Tibial nerve (tissue), 3 donors: ENCODE results near the gene ISLR.

Source experiments
- CTCF ChIP-seq, 5 experiments: fragments of 200-600 bp in 3 of 5; fragments of 450-650 bp in 2 of 5; sonication (generic) in 3 of 5; IDR thresholded peaks; one replicate each; pipeline ENCODE4 v1.5.1; 2016 to 2019; ENCODE audit warnings: antibody characterized with exemption in 5 of 5, mild to moderate bottlenecking in 3 of 5, moderate library complexity in 2 of 5
- POLR2A ChIP-seq, 2 donors: fragments of 450-650 bp; IDR thresholded peaks; one replicate each; pipeline ENCODE4 v1.6.1; 2017; ENCODE audit warnings: antibody characterized with exemption in 2 of 2, mild to moderate bottlenecking in 2 of 2, moderate library complexity in 2 of 2

- TF ChIP-seq CTCF (IDR thresholded peaks at IDR 0.05) (no peak), POLR2A (IDR thresholded peaks at IDR 0.05) (no peak)
Measured at GRCh38 chr15:74182131-74182530, 8.6 kb downstream of the ISLR start.
